GM12878 (cell line): ENCODE data around the gene NET1. TPM values are rescaled to one million over a fixed set of nuclear protein-coding genes. Genes with fewer than 3 reads are reported as not detected.

Source experiments
- ATAC-seq: fragments of 200-7000 bp; cut with Tn5 transposase; 3 replicates; pipeline ENCODE4 v1.9.1; 2020; ENCODE audit warnings: mild to moderate bottlenecking, moderate library complexity
- BruUV-seq: library from RNA; stranded (reverse); fragments of 400-500 nt; replicated peaks from 2 replicates; lab custom pipeline; 2021; lab: Mats Ljungman, UMichigan
- CTCF ChIA-PET: fragments of 300-600 bp; sonication (Branson Sonifier 250); formaldehyde crosslinking; extraction: SDS; loops from one replicate; lab custom pipeline; 2021; ENCODE audit warnings: inconsistent platforms; lab: Yijun Ruan, JAX
- POLR2A ChIA-PET: fragments of 350-600 bp; formaldehyde crosslinking; extraction: SDS; loops from one replicate; lab custom pipeline; 2021; ENCODE audit warnings: inconsistent platforms; lab: Charles Lee
- RAD21 ChIA-PET: fragments of 300-600 bp; sonication (Branson Sonifier 250); formaldehyde crosslinking; loops from one replicate; lab custom pipeline; 2023; ENCODE audit warnings: antibody characterized with exemption; ENCODE audit not compliant: unreplicated experiment; lab: Charles Lee
- SMC1A ChIA-PET: fragments of 300-600 bp; sonication (Branson Sonifier 250); formaldehyde crosslinking; loops from one replicate; lab custom pipeline; 2023; ENCODE audit not compliant: unreplicated experiment, uncharacterized antibody; lab: Charles Lee
- DNase-seq: peaks from one replicate; pipeline ENCODE4 v3.0.0-alpha.2; 2011; ENCODE audit warnings: low read depth, low spot score
- FAIRE-seq: peaks from 3 replicates; lab custom pipeline; 2011; peaks lifted over from hg19 to GRCh38; lab: Jason Lieb, UNC
- H2AFZ ChIP-seq: 2 replicates; pipeline ENCODE4 v1.6.0; 2011; ENCODE audit warnings: low read depth, low read length, control low read depth; ENCODE audit not compliant: control insufficient read depth
- H3K27ac ChIP-seq: 2 replicates; pipeline ENCODE4 v1.5.1; 2011; ENCODE audit warnings: control low read depth; ENCODE audit not compliant: control insufficient read depth, insufficient read depth
- H3K27me3 ChIP-seq, 2 experiments: replicated peaks in 1 of 2; 2 replicates each; pipeline versions ENCODE4 v1.6.0 to v1.6.1; 2011; ENCODE audit warnings: low read length in 1 of 2; ENCODE audit not compliant: control insufficient read depth in 2 of 2, insufficient read depth in 2 of 2
- H3K36me3 ChIP-seq, 2 experiments: 2 replicates each; pipeline ENCODE4 v1.5.1; 2011; ENCODE audit warnings: low read length in 1 of 2; ENCODE audit not compliant: control insufficient read depth in 2 of 2, insufficient read depth in 2 of 2
- H3K4me1 ChIP-seq: 2 replicates; pipeline ENCODE4 v1.6.1; 2011; ENCODE audit warnings: mild to moderate bottlenecking, low read length, moderate library complexity, mixed read lengths; ENCODE audit not compliant: control insufficient read depth, insufficient read depth
- H3K4me2 ChIP-seq: 2 replicates; pipeline ENCODE4 v1.6.0; 2011; ENCODE audit warnings: control low read depth; ENCODE audit not compliant: control insufficient read depth, insufficient read depth
- H3K4me3 ChIP-seq: fragments of 200-600 bp; sonication (generic); 2 replicates; pipeline ENCODE4 v1.5.1; 2016
- H3K79me2 ChIP-seq: 2 replicates; pipeline ENCODE4 v1.6.0; 2011; ENCODE audit warnings: low read length; ENCODE audit not compliant: control insufficient read depth, insufficient read depth
- H3K9ac ChIP-seq: 2 replicates; pipeline ENCODE4 v1.8.0; 2011; ENCODE audit warnings: low read length, control low read depth, mixed read lengths; ENCODE audit not compliant: control insufficient read depth, insufficient read depth
- H3K9me3 ChIP-seq: replicated peaks from 3 replicates; pipeline ENCODE4 v1.5.1; 2011; ENCODE audit warnings: mild to moderate bottlenecking, low read length; ENCODE audit not compliant: control insufficient read depth, insufficient read depth
- H4K20me1 ChIP-seq: 2 replicates; pipeline ENCODE4 v1.6.0; 2011; ENCODE audit not compliant: control insufficient read depth, insufficient read depth
- CHD2 ChIP-seq: IDR thresholded peaks from 2 replicates; pipeline ENCODE4 v1.6.1; 2011; ENCODE audit warnings: low read depth, low read length, improper control_type of control experiment, borderline replicate concordance
- EED ChIP-seq: sonication (generic); IDR thresholded peaks from 2 replicates; pipeline ENCODE4 v1.6.1; 2016; ENCODE audit warnings: antibody characterized with exemption, low read depth
- ETV6 ChIP-seq, 2 experiments: fragments of 450-650 bp in 1 of 2; IDR thresholded peaks in 1 of 2; conservative IDR thresholded peaks in 1 of 2; 2 replicates each; pipeline ENCODE4 v1.6.1; 2014; ENCODE audit warnings: antibody characterized with exemption in 1 of 2, borderline replicate concordance in 1 of 2, low read depth in 1 of 2, mild to moderate bottlenecking in 1 of 2, moderate library complexity in 1 of 2
- JUNB ChIP-seq: IDR thresholded peaks from 2 replicates; pipeline ENCODE4 v1.6.1; 2016; ENCODE audit warnings: antibody characterized with exemption, mild to moderate bottlenecking
- KAT2A ChIP-seq: conservative IDR thresholded peaks from 2 replicates; pipeline ENCODE4 v1.6.1; 2011; ENCODE audit warnings: low read depth, low read length; ENCODE audit not compliant: control insufficient read depth
- NFYB ChIP-seq: IDR thresholded peaks from 2 replicates; pipeline ENCODE4 v1.6.1; 2011; ENCODE audit warnings: low read depth, mild to moderate bottlenecking, low read length, improper control_type of control experiment, moderate library complexity; ENCODE audit not compliant: insufficient read depth
- POU2F2 ChIP-seq: IDR thresholded peaks from 3 replicates; pipeline ENCODE4 v1.6.1; 2011; ENCODE audit warnings: low read depth, mild to moderate bottlenecking, low read length, borderline replicate concordance
- ZNF24 ChIP-seq: fragments of 450-650 bp; IDR thresholded peaks from 2 replicates; pipeline ENCODE4 v1.6.1; 2017; ENCODE audit warnings: antibody characterized with exemption, mild to moderate bottlenecking
- WGBS: methylation state at CpG from one replicate; pipeline ENCODE4 v1.1.6; 2016; ENCODE audit warnings: low lambda C conversion rate; ENCODE audit not compliant: insufficient replicate concordance, insufficient coverage; ENCODE audit errors: missing lambda C conversion rate; 5-methylcytosine and 5-hydroxymethylcytosine counted together
- in situ Hi-C: fragments of 300-500 bp; cut with MboI; formaldehyde crosslinking; loops from 9 replicates; pipeline ENCODE4 v1.14.3; 2018; ENCODE audit warnings: mixed read lengths
- intact Hi-C: fragments of 100-400 bp; cut with micrococcal nuclease; formaldehyde crosslinking; loops from one replicate; pipeline ENCODE4 v1.14.2; 2022; ENCODE audit not compliant: unreplicated experiment
- polyA plus RNA-seq, 11 experiments: library from polyadenylated mRNA; depleted of rRNA in 4 of 11; unstranded in 6 of 11; stranded (reverse) in 5 of 11; fragments of >200 nt; fragmentation: Nextera tagmentation in 4 of 11; fragmentation: Illumina TruSeq in 1 of 11; extraction: Ambion mirVana in 4 of 11; extraction: Trizol in 1 of 11; gene quantifications; 1 replicate in 1 of 11; 2 replicates in 10 of 11; pipeline versions ENCODE4 v1.2.1 to v1.2.3, GENCODE V29; 2011 to 2016; ENCODE audit warnings: inconsistent platforms in 2 of 11, missing spikeins in 2 of 11, low read depth in 1 of 11
- total RNA-seq, 4 experiments: library from RNA; depleted of rRNA in 3 of 4; stranded (reverse); fragments of >200 nt in 3 of 4; fragmentation: Illumina TruSeq in 1 of 4; extraction: Trizol in 1 of 4; gene quantifications; 2 replicates each; pipeline versions ENCODE4 v1.2.1 to v1.2.3, GENCODE V29; 2013 to 2021
- TF ChIP-seq, protein P1 (sequence below): fragments of 450-650 bp; formaldehyde crosslinking; IDR thresholded peaks from 2 replicates; pipeline ENCODE4 v1.4.0; 2022; ENCODE audit warnings: mild to moderate bottlenecking, moderate library complexity
- TF ChIP-seq, protein P2 (sequence below): IDR thresholded peaks from 2 replicates; pipeline ENCODE4 v1.6.1; 2012; ENCODE audit warnings: low read depth, low read length, improper control_type of control experiment
- TF ChIP-seq, protein P3 (sequence below): IDR thresholded peaks from 2 replicates; pipeline ENCODE4 v1.6.1; 2012; ENCODE audit warnings: improper control_type of control experiment, low read depth, low read length; ENCODE audit not compliant: insufficient replicate concordance
- TF ChIP-seq, protein P4 (sequence below): fragments of 450-650 bp; IDR thresholded peaks from 2 replicates; pipeline ENCODE4 v1.6.1; 2017; ENCODE audit warnings: mild to moderate bottlenecking

The NET1 gene
- total and polyA plus RNA-seq, 10 of the 15 experiments (the other 5 are each of a cell fraction or from before 2014, with no cell fraction given) = 6.5 to 22.7 (median 18.4) TPM

DNA sequence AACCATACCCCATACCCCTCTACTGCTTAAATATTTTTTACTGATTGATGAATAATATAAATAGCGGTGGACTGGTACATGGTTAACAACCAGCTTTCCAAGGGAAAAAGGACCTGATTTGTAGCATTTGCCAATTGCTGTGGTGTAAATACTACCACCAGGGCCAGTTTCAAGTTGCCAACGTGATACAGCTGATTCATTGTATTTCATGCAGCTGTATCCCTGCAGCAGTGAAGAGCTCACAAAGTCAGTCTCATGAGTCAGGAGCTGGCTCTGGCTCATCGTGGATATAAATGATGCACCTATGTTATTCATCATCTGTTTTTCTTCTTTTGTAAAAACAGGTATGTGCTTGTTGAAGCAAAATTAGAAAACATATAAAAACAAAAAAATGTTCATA lies 71.8 kb downstream of the NET1 start:
- DNase-seq (no peak), ATAC-seq (no peak), FAIRE-seq (no peak)
- Histone ChIP-seq H3K4me1 (no peaks in the 10 kb centered on the region; the same call in 1 of the 2 replicates), H4K20me1 (no peaks in the 10 kb centered on the region), H3K4me2 (no peak overlapping the region), H2AFZ (no peak overlapping the region), H3K27me3 (peaks cover 6 to 7% of the 10 kb centered on the region in 2 experiments), H3K9me3 (no peaks in the 10 kb centered on the region; the same call in 2 of the 3 replicates), H3K4me3 (no peak overlapping the region), H3K36me3 (no peaks in the 10 kb centered on the region), H3K27ac (no peak overlapping the region), H3K9ac (no peak overlapping the region), H3K79me2 (no peaks in the 10 kb centered on the region)
- SMC1A ChIA-PET = interaction anchor here (1.8 kb wide), 1 partner anchor 20 kb away, joined by 4 read pairs; no protein-coding TSS in a partner anchor
- no TSS peak for BruUV-seq
- POLR2A ChIA-PET = no interaction called here
- whole genome bisulfite sequencing = 33% methylated on average over 3 of the region's 3 CpGs
- in situ Hi-C loops = no loop called here
- CTCF ChIA-PET = no interaction called here
- intact Hi-C loops = no loop called here
- RAD21 ChIA-PET = no interaction called here
- TF ChIP-seq JUNB = no peak
- no peak for TF ChIP-seq ZNF24
- TF ChIP-seq, protein P1, sequence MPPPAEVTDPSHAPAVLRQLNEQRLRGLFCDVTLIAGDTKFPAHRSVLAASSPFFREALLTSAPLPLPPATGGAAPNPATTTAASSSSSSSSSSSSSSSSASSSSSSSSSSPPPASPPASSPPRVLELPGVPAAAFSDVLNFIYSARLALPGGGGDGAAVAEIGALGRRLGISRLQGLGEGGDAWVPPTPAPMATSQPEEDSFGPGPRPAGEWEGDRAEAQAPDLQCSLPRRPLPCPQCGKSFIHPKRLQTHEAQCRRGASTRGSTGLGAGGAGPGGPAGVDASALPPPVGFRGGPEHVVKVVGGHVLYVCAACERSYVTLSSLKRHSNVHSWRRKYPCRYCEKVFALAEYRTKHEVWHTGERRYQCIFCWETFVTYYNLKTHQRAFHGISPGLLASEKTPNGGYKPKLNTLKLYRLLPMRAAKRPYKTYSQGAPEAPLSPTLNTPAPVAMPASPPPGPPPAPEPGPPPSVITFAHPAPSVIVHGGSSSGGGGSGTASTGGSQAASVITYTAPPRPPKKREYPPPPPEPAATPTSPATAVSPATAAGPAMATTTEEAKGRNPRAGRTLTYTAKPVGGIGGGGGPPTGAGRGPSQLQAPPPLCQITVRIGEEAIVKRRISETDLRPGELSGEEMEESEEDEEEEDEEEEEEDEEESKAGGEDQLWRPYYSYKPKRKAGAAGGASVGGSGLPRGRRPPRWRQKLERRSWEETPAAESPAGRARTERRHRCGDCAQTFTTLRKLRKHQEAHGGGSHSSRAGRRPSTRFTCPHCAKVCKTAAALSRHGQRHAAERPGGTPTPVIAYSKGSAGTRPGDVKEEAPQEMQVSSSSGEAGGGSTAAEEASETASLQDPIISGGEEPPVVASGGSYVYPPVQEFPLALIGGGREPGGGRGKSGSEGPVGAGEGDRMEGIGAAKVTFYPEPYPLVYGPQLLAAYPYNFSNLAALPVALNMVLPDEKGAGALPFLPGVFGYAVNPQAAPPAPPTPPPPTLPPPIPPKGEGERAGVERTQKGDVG (CRISPR knock-in tag) = no peak
- TF ChIP-seq, protein P2, sequence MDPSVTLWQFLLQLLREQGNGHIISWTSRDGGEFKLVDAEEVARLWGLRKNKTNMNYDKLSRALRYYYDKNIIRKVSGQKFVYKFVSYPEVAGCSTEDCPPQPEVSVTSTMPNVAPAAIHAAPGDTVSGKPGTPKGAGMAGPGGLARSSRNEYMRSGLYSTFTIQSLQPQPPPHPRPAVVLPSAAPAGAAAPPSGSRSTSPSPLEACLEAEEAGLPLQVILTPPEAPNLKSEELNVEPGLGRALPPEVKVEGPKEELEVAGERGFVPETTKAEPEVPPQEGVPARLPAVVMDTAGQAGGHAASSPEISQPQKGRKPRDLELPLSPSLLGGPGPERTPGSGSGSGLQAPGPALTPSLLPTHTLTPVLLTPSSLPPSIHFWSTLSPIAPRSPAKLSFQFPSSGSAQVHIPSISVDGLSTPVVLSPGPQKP = no peak
- no peak for TF ChIP-seq KAT2A
- TF ChIP-seq, protein P3, sequence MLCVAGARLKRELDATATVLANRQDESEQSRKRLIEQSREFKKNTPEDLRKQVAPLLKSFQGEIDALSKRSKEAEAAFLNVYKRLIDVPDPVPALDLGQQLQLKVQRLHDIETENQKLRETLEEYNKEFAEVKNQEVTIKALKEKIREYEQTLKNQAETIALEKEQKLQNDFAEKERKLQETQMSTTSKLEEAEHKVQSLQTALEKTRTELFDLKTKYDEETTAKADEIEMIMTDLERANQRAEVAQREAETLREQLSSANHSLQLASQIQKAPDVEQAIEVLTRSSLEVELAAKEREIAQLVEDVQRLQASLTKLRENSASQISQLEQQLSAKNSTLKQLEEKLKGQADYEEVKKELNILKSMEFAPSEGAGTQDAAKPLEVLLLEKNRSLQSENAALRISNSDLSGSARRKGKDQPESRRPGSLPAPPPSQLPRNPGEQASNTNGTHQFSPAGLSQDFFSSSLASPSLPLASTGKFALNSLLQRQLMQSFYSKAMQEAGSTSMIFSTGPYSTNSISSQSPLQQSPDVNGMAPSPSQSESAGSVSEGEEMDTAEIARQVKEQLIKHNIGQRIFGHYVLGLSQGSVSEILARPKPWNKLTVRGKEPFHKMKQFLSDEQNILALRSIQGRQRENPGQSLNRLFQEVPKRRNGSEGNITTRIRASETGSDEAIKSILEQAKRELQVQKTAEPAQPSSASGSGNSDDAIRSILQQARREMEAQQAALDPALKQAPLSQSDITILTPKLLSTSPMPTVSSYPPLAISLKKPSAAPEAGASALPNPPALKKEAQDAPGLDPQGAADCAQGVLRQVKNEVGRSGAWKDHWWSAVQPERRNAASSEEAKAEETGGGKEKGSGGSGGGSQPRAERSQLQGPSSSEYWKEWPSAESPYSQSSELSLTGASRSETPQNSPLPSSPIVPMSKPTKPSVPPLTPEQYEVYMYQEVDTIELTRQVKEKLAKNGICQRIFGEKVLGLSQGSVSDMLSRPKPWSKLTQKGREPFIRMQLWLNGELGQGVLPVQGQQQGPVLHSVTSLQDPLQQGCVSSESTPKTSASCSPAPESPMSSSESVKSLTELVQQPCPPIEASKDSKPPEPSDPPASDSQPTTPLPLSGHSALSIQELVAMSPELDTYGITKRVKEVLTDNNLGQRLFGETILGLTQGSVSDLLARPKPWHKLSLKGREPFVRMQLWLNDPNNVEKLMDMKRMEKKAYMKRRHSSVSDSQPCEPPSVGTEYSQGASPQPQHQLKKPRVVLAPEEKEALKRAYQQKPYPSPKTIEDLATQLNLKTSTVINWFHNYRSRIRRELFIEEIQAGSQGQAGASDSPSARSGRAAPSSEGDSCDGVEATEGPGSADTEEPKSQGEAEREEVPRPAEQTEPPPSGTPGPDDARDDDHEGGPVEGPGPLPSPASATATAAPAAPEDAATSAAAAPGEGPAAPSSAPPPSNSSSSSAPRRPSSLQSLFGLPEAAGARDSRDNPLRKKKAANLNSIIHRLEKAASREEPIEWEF = no peak
- TF ChIP-seq ETV6 (conservative IDR thresholded peaks at IDR 0.05 in 1 of 2, IDR thresholded peaks at IDR 0.05 in 1 of 2; ENCODE audit: borderline replicate concordance in 1 of 2, low read depth in 1 of 2) = no peak
- no peak for TF ChIP-seq EED
- TF ChIP-seq POU2F2 = no peak
- TF ChIP-seq, protein P4, sequence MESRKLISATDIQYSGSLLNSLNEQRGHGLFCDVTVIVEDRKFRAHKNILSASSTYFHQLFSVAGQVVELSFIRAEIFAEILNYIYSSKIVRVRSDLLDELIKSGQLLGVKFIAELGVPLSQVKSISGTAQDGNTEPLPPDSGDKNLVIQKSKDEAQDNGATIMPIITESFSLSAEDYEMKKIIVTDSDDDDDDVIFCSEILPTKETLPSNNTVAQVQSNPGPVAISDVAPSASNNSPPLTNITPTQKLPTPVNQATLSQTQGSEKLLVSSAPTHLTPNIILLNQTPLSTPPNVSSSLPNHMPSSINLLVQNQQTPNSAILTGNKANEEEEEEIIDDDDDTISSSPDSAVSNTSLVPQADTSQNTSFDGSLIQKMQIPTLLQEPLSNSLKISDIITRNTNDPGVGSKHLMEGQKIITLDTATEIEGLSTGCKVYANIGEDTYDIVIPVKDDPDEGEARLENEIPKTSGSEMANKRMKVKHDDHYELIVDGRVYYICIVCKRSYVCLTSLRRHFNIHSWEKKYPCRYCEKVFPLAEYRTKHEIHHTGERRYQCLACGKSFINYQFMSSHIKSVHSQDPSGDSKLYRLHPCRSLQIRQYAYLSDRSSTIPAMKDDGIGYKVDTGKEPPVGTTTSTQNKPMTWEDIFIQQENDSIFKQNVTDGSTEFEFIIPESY = no peak
- no peak for TF ChIP-seq NFYB
- TF ChIP-seq CHD2 = no peak
